K562 (cell line): ENCODE data around the gene PBXIP1. TPM values are rescaled to one million over a fixed set of nuclear protein-coding genes. Genes with fewer than 3 reads are reported as not detected.

Experiments used
- ARID2 ChIP-seq: fragments of 450-650 bp; IDR thresholded peaks from 2 replicates; pipeline ENCODE4 v1.6.1; 2017; ENCODE audit warnings: antibody characterized with exemption, mild to moderate bottlenecking
- CBX3 ChIP-seq, 2 experiments: IDR thresholded peaks; 1 replicate in 1 of 2; 2 replicates in 1 of 2; pipeline ENCODE4 v1.6.1; 2012; ENCODE audit warnings: inconsistent platforms in 2 of 2, low read length in 2 of 2, borderline replicate concordance in 1 of 2, control low read depth in 1 of 2
- CHD2 ChIP-seq: IDR thresholded peaks from 2 replicates; pipeline ENCODE4 v1.6.1; 2011; ENCODE audit warnings: low read depth, low read length
- COPS2 ChIP-seq: fragments of 450-650 bp; conservative IDR thresholded peaks from 2 replicates; pipeline ENCODE4 v1.6.1; 2016; ENCODE audit warnings: mild to moderate bottlenecking, moderate library complexity
- E2F3 ChIP-seq: fragments of 250-450 bp; sonication (Bioruptor Pico); IDR thresholded peaks from 2 replicates; pipeline ENCODE4 v1.4.0; 2020; ENCODE audit warnings: mild to moderate bottlenecking
- FOXP1 ChIP-seq: sonication (generic); formaldehyde crosslinking; IDR thresholded peaks from 2 replicates; pipeline ENCODE4 v1.8.0; 2022; ENCODE audit warnings: mild to moderate bottlenecking, missing genetic modification reagents
- HMG20A ChIP-seq: fragments of 450-650 bp; formaldehyde crosslinking; conservative IDR thresholded peaks from 2 replicates; pipeline ENCODE4 v1.4.0; 2020; ENCODE audit warnings: mild to moderate bottlenecking, mixed read lengths
- KLF1 ChIP-seq: fragments of 450-650 bp; IDR thresholded peaks from 2 replicates; pipeline ENCODE4 v1.6.1; 2016; ENCODE audit warnings: missing genetic modification characterization, missing compliant biosample characterization
- MCM3 ChIP-seq: fragments of 450-650 bp; IDR thresholded peaks from 2 replicates; pipeline ENCODE4 v1.6.1; 2016
- MTF1 ChIP-seq: fragments of 250-450 bp; sonication (Bioruptor Pico); IDR thresholded peaks from 2 replicates; pipeline ENCODE4 v1.9.0; 2021; ENCODE audit warnings: moderate library complexity, mild to moderate bottlenecking, inconsistent platforms, borderline replicate concordance
- NR2C2 ChIP-seq, 2 experiments: fragments of 200-800 bp in 1 of 2; sonication (Bioruptor generic) in 1 of 2; sonication (generic) in 1 of 2; formaldehyde crosslinking in 1 of 2; IDR thresholded peaks; 2 replicates each; pipeline versions ENCODE4 v1.6.1 to v1.8.0; 2016 to 2022; ENCODE audit warnings: mild to moderate bottlenecking in 1 of 2, missing compliant biosample characterization in 1 of 2, missing genetic modification characterization in 1 of 2, missing genetic modification reagents in 1 of 2
- OTX1 ChIP-seq: fragments of 450-650 bp; formaldehyde crosslinking; IDR thresholded peaks from 2 replicates; pipeline ENCODE4 v1.4.0; 2022; ENCODE audit warnings: mild to moderate bottlenecking
- PHB2 ChIP-seq: fragments of 450-650 bp; IDR thresholded peaks from 2 replicates; pipeline ENCODE4 v1.6.1; 2017; ENCODE audit warnings: low read depth
- PML ChIP-seq: IDR thresholded peaks from 2 replicates; pipeline ENCODE4 v1.6.1; 2012; ENCODE audit warnings: low read length, inconsistent platforms
- RNF2 ChIP-seq: sonication (generic); IDR thresholded peaks from 2 replicates; pipeline ENCODE4 v1.6.1; 2016
- SMARCB1 ChIP-seq: IDR thresholded peaks from 2 replicates; pipeline ENCODE4 v1.6.1; 2011; ENCODE audit warnings: improper control_type of control experiment, low read depth; ENCODE audit not compliant: insufficient read length
- TEAD2 ChIP-seq: fragments of 450-650 bp; IDR thresholded peaks from 2 replicates; pipeline ENCODE4 v1.6.1; 2016; ENCODE audit warnings: missing genetic modification characterization, control low read depth, missing compliant biosample characterization
- TFAM ChIP-seq: fragments of 250-450 bp; sonication (Bioruptor Pico); conservative IDR thresholded peaks from 2 replicates; pipeline ENCODE4 v1.5.0; 2021; ENCODE audit warnings: mild to moderate bottlenecking, moderate library complexity
- TRIM24 ChIP-seq, 2 experiments: fragments of 450-650 bp; IDR thresholded peaks; 2 replicates each; pipeline ENCODE4 v1.6.1; 2016
- TRIM28 ChIP-seq: fragments of 450-650 bp; IDR thresholded peaks from 2 replicates; pipeline ENCODE4 v1.6.1; 2017
- YBX1 ChIP-seq: fragments of 450-650 bp; IDR thresholded peaks from 2 replicates; pipeline ENCODE4 v1.7.1; 2016; ENCODE audit warnings: mild to moderate bottlenecking
- ZNF431 ChIP-seq: sonication (generic); formaldehyde crosslinking; IDR thresholded peaks from 2 replicates; pipeline ENCODE4 v1.8.0; 2022; ENCODE audit warnings: mild to moderate bottlenecking, missing genetic modification reagents
- polyA plus RNA-seq, 8 experiments: library from polyadenylated mRNA; depleted of rRNA in 4 of 8; stranded (reverse) in 5 of 8; unstranded in 3 of 8; fragments of >200 nt; fragmentation: Nextera tagmentation in 2 of 8; fragmentation: Illumina TruSeq in 1 of 8; extraction: Ambion mirVana in 2 of 8; extraction: Trizol in 1 of 8; gene quantifications; 2 replicates each; pipeline versions ENCODE4 v1.2.1 to v1.2.3, GENCODE V29; 2011 to 2014; ENCODE audit warnings: inconsistent platforms in 1 of 8, missing spikeins in 1 of 8
- total RNA-seq, 7 experiments: library from RNA; depleted of rRNA in 6 of 7; stranded (reverse); fragments of >200 nt in 6 of 7; fragmentation: Illumina TruSeq in 2 of 7; extraction: Trizol in 2 of 7; gene quantifications; 2 replicates each; pipeline versions ENCODE4 v1.2.1 to v1.2.3, GENCODE V29; 2011 to 2021; ENCODE audit warnings: low replicate concordance in 1 of 7
- TF ChIP-seq, protein P1 (sequence below): fragments of 250-450 bp; sonication (Bioruptor Pico); IDR thresholded peaks from 2 replicates; pipeline ENCODE4 v1.4.0; 2020; ENCODE audit warnings: mild to moderate bottlenecking
- TF ChIP-seq, protein P2 (sequence below): IDR thresholded peaks from 2 replicates; pipeline ENCODE4 v1.6.1; 2016; ENCODE audit warnings: missing genetic modification characterization, missing compliant biosample characterization
- TF ChIP-seq, protein P3 (sequence below): fragments of 250-450 bp; sonication (Bioruptor Pico); IDR thresholded peaks from 2 replicates; pipeline ENCODE4 v1.8.0; 2021; ENCODE audit warnings: borderline replicate concordance, mild to moderate bottlenecking, moderate library complexity; ENCODE audit not compliant: poor library complexity, severe bottlenecking
- TF ChIP-seq, protein P4 (sequence below): fragments of 250-450 bp; sonication (Bioruptor Pico); IDR thresholded peaks from 2 replicates; pipeline ENCODE4 v1.6.1; 2021; ENCODE audit warnings: mild to moderate bottlenecking
- TF ChIP-seq, protein P5 (sequence below): fragments of 450-650 bp; IDR thresholded peaks from 2 replicates; pipeline ENCODE4 v1.6.1; 2016; ENCODE audit warnings: low read depth, mild to moderate bottlenecking, moderate library complexity

The PBXIP1 gene
- total and polyA plus RNA-seq, 9 of the 15 experiments (the other 6 are each of a cell fraction or from before 2014, with no cell fraction given) = 0.13 to 8.3 (median 5.8) TPM

DNA sequence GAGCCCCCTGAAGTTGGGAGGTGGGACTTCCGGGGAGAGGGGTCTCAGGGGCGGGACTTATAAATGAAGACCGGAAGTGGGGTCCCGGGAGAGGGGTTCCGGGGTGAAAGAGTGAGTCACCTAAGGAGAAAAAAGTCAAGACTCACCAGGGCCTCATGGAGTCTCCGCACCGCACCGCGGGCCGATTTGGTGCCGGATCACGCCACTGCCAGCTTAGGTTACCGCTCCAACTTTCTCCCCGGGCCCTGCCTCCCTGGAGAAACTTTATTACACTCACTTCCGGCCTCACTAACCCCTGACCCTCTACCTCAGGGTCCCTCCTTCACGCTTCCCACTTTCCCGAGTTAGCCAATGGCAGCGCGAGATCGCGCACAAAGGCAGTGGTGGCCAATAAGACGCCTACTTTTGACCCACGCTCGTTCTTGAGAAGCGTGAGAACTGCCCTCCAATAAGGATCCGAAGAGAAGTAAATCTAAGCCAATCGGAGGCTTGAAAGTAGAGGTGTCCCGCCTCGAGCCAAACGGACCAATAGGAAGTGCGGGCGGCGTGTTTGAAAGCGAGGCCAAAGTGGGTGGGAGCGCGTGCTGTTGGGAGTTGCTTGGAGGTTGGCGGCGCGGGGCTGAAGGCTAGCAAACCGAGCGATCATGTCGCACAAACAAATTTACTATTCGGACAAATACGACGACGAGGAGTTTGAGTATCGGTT lies 18.4 kb upstream of the PBXIP1 start, which contains the start of gene CKS1B (continued):
- TF ChIP-seq HMG20A (CRISPR knock-in tag) = no peak
- TF ChIP-seq, protein P1, sequence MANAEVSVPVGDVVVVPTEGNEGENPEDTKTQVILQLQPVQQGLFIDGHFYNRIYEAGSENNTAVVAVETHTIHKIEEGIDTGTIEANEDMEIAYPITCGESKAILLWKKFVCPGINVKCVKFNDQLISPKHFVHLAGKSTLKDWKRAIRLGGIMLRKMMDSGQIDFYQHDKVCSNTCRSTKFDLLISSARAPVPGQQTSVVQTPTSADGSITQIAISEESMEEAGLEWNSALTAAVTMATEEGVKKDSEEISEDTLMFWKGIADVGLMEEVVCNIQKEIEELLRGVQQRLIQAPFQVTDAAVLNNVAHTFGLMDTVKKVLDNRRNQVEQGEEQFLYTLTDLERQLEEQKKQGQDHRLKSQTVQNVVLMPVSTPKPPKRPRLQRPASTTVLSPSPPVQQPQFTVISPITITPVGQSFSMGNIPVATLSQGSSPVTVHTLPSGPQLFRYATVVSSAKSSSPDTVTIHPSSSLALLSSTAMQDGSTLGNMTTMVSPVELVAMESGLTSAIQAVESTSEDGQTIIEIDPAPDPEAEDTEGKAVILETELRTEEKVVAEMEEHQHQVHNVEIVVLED (CRISPR knock-in tag) = no peak; the same call in 1 of the 2 replicates
- TF ChIP-seq YBX1 = no peak
- no peak for TF ChIP-seq KLF1 (tag)
- no peak for TF ChIP-seq ARID2
- no peak for TF ChIP-seq MCM3
- no peak; a peak in 2 of 3 replicates for TF ChIP-seq CBX3 (IDR thresholded peaks at IDR 0.05; ENCODE audit: borderline replicate concordance in 1 of 2, low read length in 2 of 2)
- TF ChIP-seq CHD2 = peak; percentile 90
- TF ChIP-seq, protein P2, sequence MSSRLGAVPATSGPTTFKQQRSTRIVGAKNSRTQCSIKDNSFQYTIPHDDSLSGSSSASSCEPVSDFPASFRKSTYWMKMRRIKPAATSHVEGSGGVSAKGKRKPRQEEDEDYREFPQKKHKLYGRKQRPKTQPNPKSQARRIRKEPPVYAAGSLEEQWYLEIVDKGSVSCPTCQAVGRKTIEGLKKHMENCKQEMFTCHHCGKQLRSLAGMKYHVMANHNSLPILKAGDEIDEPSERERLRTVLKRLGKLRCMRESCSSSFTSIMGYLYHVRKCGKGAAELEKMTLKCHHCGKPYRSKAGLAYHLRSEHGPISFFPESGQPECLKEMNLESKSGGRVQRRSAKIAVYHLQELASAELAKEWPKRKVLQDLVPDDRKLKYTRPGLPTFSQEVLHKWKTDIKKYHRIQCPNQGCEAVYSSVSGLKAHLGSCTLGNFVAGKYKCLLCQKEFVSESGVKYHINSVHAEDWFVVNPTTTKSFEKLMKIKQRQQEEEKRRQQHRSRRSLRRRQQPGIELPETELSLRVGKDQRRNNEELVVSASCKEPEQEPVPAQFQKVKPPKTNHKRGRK (tag) = no peak
- peak; percentile 66; the same call in 1 of the 2 replicates for TF ChIP-seq OTX1 (CRISPR knock-in tag)
- TF ChIP-seq, protein P3, sequence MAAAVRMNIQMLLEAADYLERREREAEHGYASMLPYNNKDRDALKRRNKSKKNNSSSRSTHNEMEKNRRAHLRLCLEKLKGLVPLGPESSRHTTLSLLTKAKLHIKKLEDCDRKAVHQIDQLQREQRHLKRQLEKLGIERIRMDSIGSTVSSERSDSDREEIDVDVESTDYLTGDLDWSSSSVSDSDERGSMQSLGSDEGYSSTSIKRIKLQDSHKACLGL = peak; percentile 96
- peak; percentile 77; the same call in 1 of the 2 replicates for TF ChIP-seq FOXP1 (CRISPR knock-in tag)
- TF ChIP-seq COPS2 = no peak
- TF ChIP-seq PML = peak; percentile 81; the same call in 1 of the 2 replicates
- peak; percentile 92 for TF ChIP-seq NR2C2 (CRISPR knock-in tag; IDR thresholded peaks at IDR 0.05)
- TF ChIP-seq NR2C2 (tag; IDR thresholded peaks at IDR 0.05) = peak; percentile 99
- TF ChIP-seq TRIM24 (IDR thresholded peaks at IDR 0.05) = 0 out of 4 replicates have a peak, but pooled peaks of 1 of the 2 experiments have one; percentile 6
- TF ChIP-seq E2F3 = peak; percentile 60; the same call in 1 of the 2 replicates
- peak; percentile 86; the same call in 1 of the 2 replicates for TF ChIP-seq ZNF431 (CRISPR knock-in tag)
- TF ChIP-seq TEAD2 = no peak
- TF ChIP-seq RNF2 = peak; percentile 91
- TF ChIP-seq MTF1 (CRISPR knock-in tag) = no peak
- TF ChIP-seq, protein P4, sequence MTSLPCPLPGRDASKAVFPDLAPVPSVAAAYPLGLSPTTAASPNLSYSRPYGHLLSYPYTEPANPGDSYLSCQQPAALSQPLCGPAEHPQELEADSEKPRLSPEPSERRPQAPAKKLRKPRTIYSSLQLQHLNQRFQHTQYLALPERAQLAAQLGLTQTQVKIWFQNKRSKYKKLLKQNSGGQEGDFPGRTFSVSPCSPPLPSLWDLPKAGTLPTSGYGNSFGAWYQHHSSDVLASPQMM (CRISPR knock-in tag) = no peak
- TF ChIP-seq TFAM (CRISPR knock-in tag) = no peak
- no peak for TF ChIP-seq PHB2
- no peak for TF ChIP-seq SMARCB1
- TF ChIP-seq, protein P5, sequence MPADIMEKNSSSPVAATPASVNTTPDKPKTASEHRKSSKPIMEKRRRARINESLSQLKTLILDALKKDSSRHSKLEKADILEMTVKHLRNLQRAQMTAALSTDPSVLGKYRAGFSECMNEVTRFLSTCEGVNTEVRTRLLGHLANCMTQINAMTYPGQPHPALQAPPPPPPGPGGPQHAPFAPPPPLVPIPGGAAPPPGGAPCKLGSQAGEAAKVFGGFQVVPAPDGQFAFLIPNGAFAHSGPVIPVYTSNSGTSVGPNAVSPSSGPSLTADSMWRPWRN = peak; percentile 4
- no peak for TF ChIP-seq TRIM28
